ENCODE results near the gene SCUBE3. TPM values are rescaled to one million over a fixed set of nuclear protein-coding genes. Genes with fewer than 3 reads are reported as not detected.

SCUBE3 gene
- total RNA-seq, 5 donors from 2014 or later (not counting 1 experiment from before 2014, with no cell fraction given): 0.03 to 0.14 (median 0.08) TPM; not detected in 1

- DNase-seq: no peak
- ChIA-PET CTCF (interaction anchor here in 1 of 2 donors (0.6 kb wide), 1 partner anchor 1574 kb away, joined by 3 read pairs; no protein-coding TSS in a partner anchor), POLR2A (no interaction called here)
- Mint-ChIP-seq H3K27me3 (peaks cover 16 to 21% of the 10 kb centered on the region in 2 donors), H3K27ac (no peak overlapping the region), H3K4me1 (peaks cover 0 to 2% (median 0%) of the 10 kb centered on the region in 3 donors), H3K36me3 (no peaks in the 10 kb centered on the region), H3K9me3 (no peaks in the 10 kb centered on the region), H3K4me3 (no peak overlapping the region)
- no peak overlapping the region for H3K4me3 ChIP-seq (ENCODE audit: control insufficient read depth in 1 of 2, extremely low read depth in 1 of 2, low read length in 1 of 2)
- H3K9me3 ChIP-seq: no peaks in the 10 kb centered on the region
- H3K4me1 ChIP-seq (ENCODE audit: control insufficient read depth in 1 of 2, extremely low read depth in 1 of 2, insufficient read depth in 2 of 2, low read length in 2 of 2): no peaks in the 10 kb centered on the region
- H3K27ac ChIP-seq (ENCODE audit: low read length): no peak overlapping the region
- no peak for ATAC-seq (replicated peaks in 1 of 4)
- H3K36me3 ChIP-seq (ENCODE audit: control insufficient read depth in 2 of 2, extremely low read depth in 1 of 2, insufficient read depth in 1 of 2, low read length in 1 of 2): no peaks in the 10 kb centered on the region
- no CpG with 5 or more reads among the region's 5 CpGs for WGBS (ENCODE audit: insufficient coverage)
- H3K27me3 ChIP-seq (replicated peaks in 1 of 2; ENCODE audit: control insufficient read depth in 2 of 2, extremely low read depth in 1 of 2, insufficient read depth in 2 of 2, low read length in 1 of 2): peaks cover 0 to 14% of the 10 kb centered on the region in 2 experiments
Measured at GRCh38 chr6:35178932-35179832, 34.6 kb upstream of the SCUBE3 start.

- no peaks in the 10 kb centered on the region for H3K9me3 ChIP-seq
- H3K4me1 Mint-ChIP-seq: peaks cover 0 to 2% (median 0%) of the 10 kb centered on the region in 3 donors
- ATAC-seq (replicated peaks in 1 of 4) (no peak), DNase-seq (no peak)
- no peaks in the 10 kb centered on the region for H3K36me3 Mint-ChIP-seq
- H3K27ac Mint-ChIP-seq: no peak overlapping the region
- no peaks in the 10 kb centered on the region for H3K9me3 Mint-ChIP-seq
- H3K27me3 ChIP-seq (replicated peaks in 1 of 2; ENCODE audit: control insufficient read depth in 2 of 2, extremely low read depth in 1 of 2, insufficient read depth in 2 of 2, low read length in 1 of 2): peaks cover 0 to 14% of the 10 kb centered on the region in 2 experiments
- no CpG with 5 or more reads among the region's 2 CpGs for WGBS (ENCODE audit: insufficient coverage)
- ChIA-PET CTCF (interaction anchor here (0.6 kb wide), 2 partner anchors 468 to 1575 kb away, joined by 3 to 6 read pairs; no protein-coding TSS in a partner anchor), POLR2A (no interaction called here)
- no peak overlapping the region for H3K4me3 ChIP-seq (ENCODE audit: control insufficient read depth in 1 of 2, extremely low read depth in 1 of 2, low read length in 1 of 2)
- H3K27ac ChIP-seq (ENCODE audit: low read length): no peak overlapping the region
- no peaks in the 10 kb centered on the region for H3K4me1 ChIP-seq (ENCODE audit: control insufficient read depth in 1 of 2, extremely low read depth in 1 of 2, insufficient read depth in 2 of 2, low read length in 2 of 2)
- peaks cover 22 to 28% of the 10 kb centered on the region in 2 donors for H3K27me3 Mint-ChIP-seq
- no peak overlapping the region for H3K4me3 Mint-ChIP-seq
- no peaks in the 10 kb centered on the region for H3K36me3 ChIP-seq (ENCODE audit: control insufficient read depth in 2 of 2, extremely low read depth in 1 of 2, insufficient read depth in 1 of 2, low read length in 1 of 2)
Measured at GRCh38 chr6:35179901-35180535, 33.7 kb upstream of the SCUBE3 start.

- H3K36me3 Mint-ChIP-seq: no peaks in the 10 kb centered on the region
- Histone ChIP-seq H3K4me1 (ENCODE audit: control insufficient read depth in 1 of 2, extremely low read depth in 1 of 2, insufficient read depth in 2 of 2, low read length in 2 of 2) (no peaks in the 10 kb centered on the region), H3K27me3 (replicated peaks in 1 of 2; ENCODE audit: control insufficient read depth in 2 of 2, extremely low read depth in 1 of 2, insufficient read depth in 2 of 2, low read length in 1 of 2) (peaks cover 0 to 23% of the 10 kb centered on the region in 2 experiments), H3K4me3 (ENCODE audit: control insufficient read depth in 1 of 2, extremely low read depth in 1 of 2, low read length in 1 of 2) (no peak overlapping the region), H3K9me3 (no peaks in the 10 kb centered on the region), H3K27ac (ENCODE audit: low read length) (no peak overlapping the region), H3K36me3 (ENCODE audit: control insufficient read depth in 2 of 2, extremely low read depth in 1 of 2, insufficient read depth in 1 of 2, low read length in 1 of 2) (no peaks in the 10 kb centered on the region)
- 86% methylated on average over 4 of the region's 5 CpGs for WGBS (ENCODE audit: insufficient coverage)
- H3K9me3 Mint-ChIP-seq: no peaks in the 10 kb centered on the region
- DNase-seq (no peak), ATAC-seq (replicated peaks in 1 of 4) (no peak)
- H3K4me3 Mint-ChIP-seq: no peak overlapping the region
- POLR2A ChIA-PET: no interaction called here
- no peak overlapping the region for H3K27ac Mint-ChIP-seq
- H3K4me1 Mint-ChIP-seq: peaks cover 0 to 2% (median 0%) of the 10 kb centered on the region in 3 donors
- CTCF ChIA-PET: no interaction called here
- H3K27me3 Mint-ChIP-seq: peaks cover 21 to 24% of the 10 kb centered on the region in 2 donors
Measured at GRCh38 chr6:35181308-35181932, 32.3 kb upstream of the SCUBE3 start.

- no peak overlapping the region for H3K4me3 ChIP-seq (ENCODE audit: control insufficient read depth in 1 of 2, extremely low read depth in 1 of 2, low read length in 1 of 2)
- 65% methylated on average over 30 of the region's 55 CpGs for WGBS (ENCODE audit: insufficient coverage)
Measured at GRCh38 chr6:35181933-35182612, 31.7 kb upstream of the SCUBE3 start.

GRCh38 chr6:35183281-35183680 is 30.5 kb upstream of the SCUBE3 start:
- no peak overlapping the region for H3K27ac Mint-ChIP-seq
- H3K27ac ChIP-seq (ENCODE audit: low read length): no peak overlapping the region
- H3K36me3 Mint-ChIP-seq: no peaks in the 10 kb centered on the region
- no CpG with 5 or more reads among the region's 2 CpGs for WGBS (ENCODE audit: insufficient coverage)
- peaks cover 0 to 2% (median 0%) of the 10 kb centered on the region in 3 donors for H3K4me1 Mint-ChIP-seq
- no peak overlapping the region for H3K4me3 ChIP-seq (ENCODE audit: control insufficient read depth in 1 of 2, extremely low read depth in 1 of 2, low read length in 1 of 2)
- H3K9me3 Mint-ChIP-seq: no peaks in the 10 kb centered on the region
- peaks cover 0 to 26% of the 10 kb centered on the region in 2 experiments for H3K27me3 ChIP-seq (replicated peaks in 1 of 2; ENCODE audit: control insufficient read depth in 2 of 2, extremely low read depth in 1 of 2, insufficient read depth in 2 of 2, low read length in 1 of 2)
- ChIA-PET POLR2A (no interaction called here), CTCF (no interaction called here)
- no peaks in the 10 kb centered on the region for H3K36me3 ChIP-seq (ENCODE audit: control insufficient read depth in 2 of 2, extremely low read depth in 1 of 2, insufficient read depth in 1 of 2, low read length in 1 of 2)
- no peaks in the 10 kb centered on the region for H3K4me1 ChIP-seq (ENCODE audit: control insufficient read depth in 1 of 2, extremely low read depth in 1 of 2, insufficient read depth in 2 of 2, low read length in 2 of 2)
- peaks cover 21 to 24% of the 10 kb centered on the region in 2 donors for H3K27me3 Mint-ChIP-seq
- no peak overlapping the region for H3K4me3 Mint-ChIP-seq
- DNase-seq (no peak), ATAC-seq (replicated peaks in 1 of 4) (no peak)
- no peaks in the 10 kb centered on the region for H3K9me3 ChIP-seq

More at GRCh38 chr6:35181933-35182612, 31.7 kb upstream of the SCUBE3 start:
- H3K4me1 Mint-ChIP-seq: peaks cover 0 to 2% (median 0%) of the 10 kb centered on the region in 3 donors
- Histone ChIP-seq H3K36me3 (ENCODE audit: control insufficient read depth in 2 of 2, extremely low read depth in 1 of 2, insufficient read depth in 1 of 2, low read length in 1 of 2) (no peaks in the 10 kb centered on the region), H3K27me3 (replicated peaks in 1 of 2; ENCODE audit: control insufficient read depth in 2 of 2, extremely low read depth in 1 of 2, insufficient read depth in 2 of 2, low read length in 1 of 2) (peaks cover 0 to 26% of the 10 kb centered on the region in 2 experiments), H3K9me3 (no peaks in the 10 kb centered on the region), H3K4me1 (ENCODE audit: control insufficient read depth in 1 of 2, extremely low read depth in 1 of 2, insufficient read depth in 2 of 2, low read length in 2 of 2) (no peaks in the 10 kb centered on the region), H3K27ac (ENCODE audit: low read length) (no peak overlapping the region)
- ChIA-PET POLR2A (no interaction called here), CTCF (no interaction called here)
- H3K4me3 Mint-ChIP-seq: no peak overlapping the region
- DNase-seq (peak in 2 of 35 experiments; percentile 2 to 6), ATAC-seq (replicated peaks in 1 of 4) (no peak)
- H3K27me3 Mint-ChIP-seq: peaks cover 21 to 23% of the 10 kb centered on the region in 2 donors
- H3K27ac Mint-ChIP-seq: no peak overlapping the region
- no peaks in the 10 kb centered on the region for H3K9me3 Mint-ChIP-seq
- no peaks in the 10 kb centered on the region for H3K36me3 Mint-ChIP-seq

GRCh38 chr6:35183935-35184334 is 29.8 kb upstream of the SCUBE3 start:
- no CpG with 5 or more reads among the region's 2 CpGs for WGBS (ENCODE audit: insufficient coverage)
- Mint-ChIP-seq H3K27ac (no peak overlapping the region), H3K4me1 (peaks cover 0 to 2% (median 0%) of the 10 kb centered on the region in 3 donors), H3K4me3 (no peak overlapping the region), H3K36me3 (no peaks in the 10 kb centered on the region), H3K9me3 (no peaks in the 10 kb centered on the region), H3K27me3 (peaks cover 21 to 24% of the 10 kb centered on the region in 2 donors)
- ChIA-PET CTCF (no interaction called here), POLR2A (no interaction called here)
- Histone ChIP-seq H3K4me3 (ENCODE audit: control insufficient read depth in 1 of 2, extremely low read depth in 1 of 2, low read length in 1 of 2) (no peak overlapping the region), H3K9me3 (no peaks in the 10 kb centered on the region), H3K27me3 (replicated peaks in 1 of 2; ENCODE audit: control insufficient read depth in 2 of 2, extremely low read depth in 1 of 2, insufficient read depth in 2 of 2, low read length in 1 of 2) (peaks cover 0 to 29% of the 10 kb centered on the region in 2 experiments), H3K27ac (ENCODE audit: low read length) (no peak overlapping the region), H3K36me3 (ENCODE audit: control insufficient read depth in 2 of 2, extremely low read depth in 1 of 2, insufficient read depth in 1 of 2, low read length in 1 of 2) (no peaks in the 10 kb centered on the region), H3K4me1 (ENCODE audit: control insufficient read depth in 1 of 2, extremely low read depth in 1 of 2, insufficient read depth in 2 of 2, low read length in 2 of 2) (no peaks in the 10 kb centered on the region)
- ATAC-seq (replicated peaks in 1 of 4) (no peak), DNase-seq (no peak)
